ENCODE results near the gene HNRNPK. TPM values are rescaled to one million over a fixed set of nuclear protein-coding genes. Genes with fewer than 3 reads are reported as not detected.

HNRNPK gene
- polyA plus RNA-seq, 2 donors, result 176 to 299 TPM

DNA sequence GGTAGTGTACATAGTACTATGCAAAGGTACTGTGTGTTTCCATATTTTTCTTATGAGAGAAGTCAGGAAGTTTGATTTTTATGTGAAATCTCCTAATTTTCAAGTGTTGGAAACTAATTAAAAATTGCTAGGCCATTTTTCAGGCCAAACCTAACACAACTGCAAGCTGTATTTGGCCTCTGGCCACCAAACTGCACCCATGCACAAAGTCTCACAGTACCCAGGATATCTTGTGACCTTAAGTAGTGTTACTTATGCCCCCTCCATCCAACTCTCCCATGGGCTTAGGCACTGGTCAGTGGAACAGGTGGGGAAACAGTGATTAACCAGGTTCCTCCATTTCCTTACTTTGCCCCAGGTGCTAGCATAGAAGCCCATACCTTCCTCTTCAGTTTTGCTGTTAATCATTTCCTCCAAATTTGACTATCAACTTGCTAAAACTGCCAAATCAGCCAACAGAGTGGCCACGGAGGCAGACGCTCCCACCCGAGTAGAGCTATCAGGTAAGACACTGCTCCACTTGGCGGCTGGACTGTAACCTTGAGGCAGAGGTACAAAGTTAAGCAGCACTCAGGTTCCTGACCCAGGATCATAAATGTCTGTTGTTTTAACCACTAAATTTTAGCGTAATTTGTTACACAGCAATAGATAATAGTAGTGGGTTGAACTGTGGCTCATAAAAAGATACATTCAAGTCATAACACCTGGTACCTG lies 39.3 kb downstream of the HNRNPK start:
- Histone ChIP-seq H3K27ac (ENCODE audit: low read depth in 2 of 2, low read length in 1 of 2) (no peak overlapping the region), H3K4me1 (ENCODE audit: control insufficient read depth in 2 of 2, insufficient read depth in 2 of 2, low read length in 1 of 2) (no peaks in the 10 kb centered on the region), H3K9me3 (ENCODE audit: control insufficient read depth in 2 of 2, insufficient read depth in 1 of 2, low read depth in 1 of 2, low read length in 1 of 2) (no peaks in the 10 kb centered on the region), H3K4me3 (ENCODE audit: low read depth in 1 of 2, low read length in 2 of 2) (no peak overlapping the region), H3K36me3 (ENCODE audit: control insufficient read depth in 2 of 2, insufficient read depth in 2 of 2, low read length in 1 of 2) (peaks cover 0 to 2% of the 10 kb centered on the region in 2 donors), H3K27me3 (ENCODE audit: control insufficient read depth in 1 of 2, insufficient read depth in 2 of 2, low read length in 2 of 2) (no peaks in the 10 kb centered on the region)
- 68 to 83% methylated on average over 5 of the region's 5 CpGs for WGBS, 2 donors

DNA sequence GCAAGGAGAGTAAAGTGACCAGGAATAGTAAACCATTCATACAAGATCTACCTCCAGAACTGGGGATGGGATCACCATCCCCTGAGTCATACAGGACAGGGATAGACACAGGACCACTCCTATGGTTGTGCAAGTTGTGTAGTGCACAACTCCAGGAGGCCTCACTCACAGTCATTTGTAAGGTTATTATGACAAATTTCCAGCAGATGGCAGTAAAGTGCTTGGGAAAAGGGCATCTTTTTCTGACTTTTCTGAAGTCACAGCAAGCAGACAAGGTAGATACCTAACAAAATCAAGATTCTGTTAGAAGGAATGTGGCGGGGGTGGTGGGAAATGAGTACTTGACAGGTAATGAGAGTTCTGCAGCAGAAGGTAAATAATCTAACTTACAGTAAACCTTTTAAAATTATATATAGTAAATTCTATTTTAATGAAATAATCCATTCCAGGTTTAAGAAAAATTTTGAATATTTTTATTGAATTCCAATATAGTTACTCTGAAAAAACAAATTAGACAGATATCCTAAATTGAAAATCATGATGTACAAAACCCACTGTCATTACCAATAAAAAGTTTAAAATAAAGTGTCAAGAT lies 42.1 kb downstream of the HNRNPK start:
- H3K4me3 ChIP-seq (ENCODE audit: low read depth in 1 of 2, low read length in 2 of 2), result no peak overlapping the region
- WGBS, 2 donors, result 36 to 39% methylated on average over 1 of the region's 1 CpG
- H3K4me1 ChIP-seq (ENCODE audit: control insufficient read depth in 2 of 2, insufficient read depth in 2 of 2, low read length in 1 of 2), result no peaks in the 10 kb centered on the region
- no peak overlapping the region for H3K27ac ChIP-seq (ENCODE audit: low read depth in 2 of 2, low read length in 1 of 2)
- no peaks in the 10 kb centered on the region for H3K9me3 ChIP-seq (ENCODE audit: control insufficient read depth in 2 of 2, insufficient read depth in 1 of 2, low read depth in 1 of 2, low read length in 1 of 2)
- peaks cover 0 to 2% of the 10 kb centered on the region in 2 donors for H3K36me3 ChIP-seq (ENCODE audit: control insufficient read depth in 2 of 2, insufficient read depth in 2 of 2, low read length in 1 of 2)
- no peaks in the 10 kb centered on the region for H3K27me3 ChIP-seq (ENCODE audit: control insufficient read depth in 1 of 2, insufficient read depth in 2 of 2, low read length in 2 of 2)

- Histone ChIP-seq H3K4me3 (ENCODE audit: low read depth in 1 of 2, low read length in 2 of 2) (no peak overlapping the region), H3K27me3 (ENCODE audit: control insufficient read depth in 1 of 2, insufficient read depth in 2 of 2, low read length in 2 of 2) (no peaks in the 10 kb centered on the region), H3K36me3 (ENCODE audit: control insufficient read depth in 2 of 2, insufficient read depth in 2 of 2, low read length in 1 of 2) (peaks cover 0 to 2% of the 10 kb centered on the region in 2 donors), H3K4me1 (ENCODE audit: control insufficient read depth in 2 of 2, insufficient read depth in 2 of 2, low read length in 1 of 2) (no peaks in the 10 kb centered on the region), H3K27ac (ENCODE audit: low read depth in 2 of 2, low read length in 1 of 2) (no peak overlapping the region), H3K9me3 (ENCODE audit: control insufficient read depth in 2 of 2, insufficient read depth in 1 of 2, low read depth in 1 of 2, low read length in 1 of 2) (no peaks in the 10 kb centered on the region)
- WGBS, 2 donors, result 78 to 82% methylated on average over 6 of the region's 6 CpGs
Measured at GRCh38 chr9:83936523-83936922, 43.5 kb downstream of the HNRNPK start.

GRCh38 chr9:83935276-83935935 lies 44.6 kb downstream of the HNRNPK start:
- peak overlapping the region; percentile 4 to 79 for H3K27ac ChIP-seq (ENCODE audit: low read depth in 2 of 2, low read length in 1 of 2)
- H3K4me3 ChIP-seq (ENCODE audit: low read depth in 1 of 2, low read length in 2 of 2), result no peak overlapping the region
- WGBS, 2 donors, result 69 to 71% methylated on average over 3 of the region's 3 CpGs
- H3K4me1 ChIP-seq (ENCODE audit: control insufficient read depth in 2 of 2, insufficient read depth in 2 of 2, low read length in 1 of 2), result no peaks in the 10 kb centered on the region
- no peaks in the 10 kb centered on the region for H3K9me3 ChIP-seq (ENCODE audit: control insufficient read depth in 2 of 2, insufficient read depth in 1 of 2, low read depth in 1 of 2, low read length in 1 of 2)
- H3K36me3 ChIP-seq (ENCODE audit: control insufficient read depth in 2 of 2, insufficient read depth in 2 of 2, low read length in 1 of 2), result no peaks in the 10 kb centered on the region
- no peaks in the 10 kb centered on the region for H3K27me3 ChIP-seq (ENCODE audit: control insufficient read depth in 1 of 2, insufficient read depth in 2 of 2, low read length in 2 of 2)

GRCh38 chr9:83934569-83935275 lies 45.3 kb downstream of the HNRNPK start:
- H3K27me3 ChIP-seq (ENCODE audit: control insufficient read depth in 1 of 2, insufficient read depth in 2 of 2, low read length in 2 of 2), result no peaks in the 10 kb centered on the region
- H3K4me3 ChIP-seq (ENCODE audit: low read depth in 1 of 2, low read length in 2 of 2), result no peak overlapping the region
- peak overlapping the region; percentile 51 to 79 for H3K27ac ChIP-seq (ENCODE audit: low read depth in 2 of 2, low read length in 1 of 2)
- no peaks in the 10 kb centered on the region for H3K36me3 ChIP-seq (ENCODE audit: control insufficient read depth in 2 of 2, insufficient read depth in 2 of 2, low read length in 1 of 2)
- 57 to 66% methylated on average over 5 of the region's 5 CpGs for WGBS, 2 donors
- H3K9me3 ChIP-seq (ENCODE audit: control insufficient read depth in 2 of 2, insufficient read depth in 1 of 2, low read depth in 1 of 2, low read length in 1 of 2), result no peaks in the 10 kb centered on the region
- no peaks in the 10 kb centered on the region for H3K4me1 ChIP-seq (ENCODE audit: control insufficient read depth in 2 of 2, insufficient read depth in 2 of 2, low read length in 1 of 2)

DNA sequence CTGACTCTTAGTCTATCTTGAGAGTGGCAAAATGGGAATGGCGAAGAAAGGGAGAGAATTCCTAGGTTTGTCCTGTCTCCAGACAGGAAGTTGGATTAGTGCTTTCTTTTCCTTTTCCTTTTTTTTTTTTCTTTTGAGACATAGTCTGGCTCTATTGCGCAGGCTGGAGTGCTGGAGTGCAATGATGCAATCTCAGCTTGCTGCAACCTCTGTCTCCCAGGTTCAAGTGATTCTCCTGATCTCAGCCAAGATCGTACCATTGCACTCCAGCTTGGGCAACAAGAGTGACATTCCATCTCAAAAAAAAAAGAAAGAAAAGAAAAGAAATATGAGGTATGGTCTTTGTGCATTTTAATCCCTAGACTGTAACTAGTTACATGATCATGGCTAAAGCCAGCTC lies 46.2 kb downstream of the HNRNPK start:
- no peaks in the 10 kb centered on the region for H3K4me1 ChIP-seq (ENCODE audit: control insufficient read depth in 2 of 2, insufficient read depth in 2 of 2, low read length in 1 of 2)
- no peaks in the 10 kb centered on the region for H3K36me3 ChIP-seq (ENCODE audit: control insufficient read depth in 2 of 2, insufficient read depth in 2 of 2, low read length in 1 of 2)
- H3K9me3 ChIP-seq (ENCODE audit: control insufficient read depth in 2 of 2, insufficient read depth in 1 of 2, low read depth in 1 of 2, low read length in 1 of 2), result no peaks in the 10 kb centered on the region
- H3K27me3 ChIP-seq (ENCODE audit: control insufficient read depth in 1 of 2, insufficient read depth in 2 of 2, low read length in 2 of 2), result no peaks in the 10 kb centered on the region
- no peak overlapping the region for H3K4me3 ChIP-seq (ENCODE audit: low read depth in 1 of 2, low read length in 2 of 2)
- no peak overlapping the region for H3K27ac ChIP-seq (ENCODE audit: low read depth in 2 of 2, low read length in 1 of 2)
- 76 to 78% methylated on average over 3 of the region's 3 CpGs for WGBS, 2 donors

DNA sequence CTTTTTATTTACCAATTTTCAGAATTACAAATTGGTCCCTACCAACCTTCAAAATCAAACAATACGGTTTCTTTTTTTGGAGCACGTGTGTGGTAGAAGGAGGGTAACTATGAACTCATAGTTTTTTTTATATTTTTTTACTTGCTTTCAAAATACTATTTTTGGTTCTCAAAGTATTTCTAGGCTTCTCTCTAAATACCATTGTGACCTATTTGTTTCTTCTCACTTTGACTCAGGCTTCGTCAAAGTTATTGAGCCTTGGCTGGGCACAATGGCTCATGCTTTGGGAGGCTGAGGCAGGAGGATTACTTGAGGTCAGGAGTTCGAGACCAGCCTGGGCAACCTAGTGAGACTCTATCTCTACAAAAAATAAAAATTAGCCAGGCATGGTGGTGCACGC lies 47.2 kb downstream of the HNRNPK start:
- Histone ChIP-seq H3K27ac (ENCODE audit: low read depth in 2 of 2, low read length in 1 of 2) (no peak overlapping the region), H3K27me3 (ENCODE audit: control insufficient read depth in 1 of 2, insufficient read depth in 2 of 2, low read length in 2 of 2) (no peaks in the 10 kb centered on the region), H3K36me3 (ENCODE audit: control insufficient read depth in 2 of 2, insufficient read depth in 2 of 2, low read length in 1 of 2) (no peaks in the 10 kb centered on the region), H3K9me3 (ENCODE audit: control insufficient read depth in 2 of 2, insufficient read depth in 1 of 2, low read depth in 1 of 2, low read length in 1 of 2) (no peaks in the 10 kb centered on the region), H3K4me3 (ENCODE audit: low read depth in 1 of 2, low read length in 2 of 2) (no peak overlapping the region), H3K4me1 (ENCODE audit: control insufficient read depth in 2 of 2, insufficient read depth in 2 of 2, low read length in 1 of 2) (no peaks in the 10 kb centered on the region)
- WGBS, 2 donors, result 91 to 92% methylated on average over 5 of the region's 5 CpGs

DNA sequence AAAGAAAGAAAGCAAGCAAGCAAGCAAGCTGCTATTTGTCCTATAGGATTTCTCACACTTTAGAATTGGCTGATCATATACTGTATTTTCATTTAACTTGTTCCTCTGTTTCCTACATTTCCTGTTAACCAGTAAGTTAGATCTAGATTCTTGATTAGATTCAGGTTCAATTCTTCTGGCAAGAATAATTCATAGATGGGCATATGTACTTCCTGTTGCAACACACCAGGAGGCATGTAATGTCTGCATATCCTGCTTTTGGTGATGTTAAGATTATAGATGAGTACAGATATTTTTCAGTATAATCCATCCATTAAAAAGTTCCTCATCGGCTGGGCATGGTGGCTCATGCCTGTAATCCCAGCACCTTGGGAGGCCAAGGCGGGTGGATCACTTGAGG lies 48.0 kb downstream of the HNRNPK start:
- 71 to 81% methylated on average over 2 of the region's 2 CpGs for WGBS, 2 donors
- no peaks in the 10 kb centered on the region for H3K36me3 ChIP-seq (ENCODE audit: control insufficient read depth in 2 of 2, insufficient read depth in 2 of 2, low read length in 1 of 2)
- H3K27me3 ChIP-seq (ENCODE audit: control insufficient read depth in 1 of 2, insufficient read depth in 2 of 2, low read length in 2 of 2), result no peaks in the 10 kb centered on the region
- no peaks in the 10 kb centered on the region for H3K4me1 ChIP-seq (ENCODE audit: control insufficient read depth in 2 of 2, insufficient read depth in 2 of 2, low read length in 1 of 2)
- H3K27ac ChIP-seq (ENCODE audit: low read depth in 2 of 2, low read length in 1 of 2), result no peak overlapping the region
- H3K9me3 ChIP-seq (ENCODE audit: control insufficient read depth in 2 of 2, insufficient read depth in 1 of 2, low read depth in 1 of 2, low read length in 1 of 2), result no peaks in the 10 kb centered on the region
- no peak overlapping the region for H3K4me3 ChIP-seq (ENCODE audit: low read depth in 1 of 2, low read length in 2 of 2)

DNA sequence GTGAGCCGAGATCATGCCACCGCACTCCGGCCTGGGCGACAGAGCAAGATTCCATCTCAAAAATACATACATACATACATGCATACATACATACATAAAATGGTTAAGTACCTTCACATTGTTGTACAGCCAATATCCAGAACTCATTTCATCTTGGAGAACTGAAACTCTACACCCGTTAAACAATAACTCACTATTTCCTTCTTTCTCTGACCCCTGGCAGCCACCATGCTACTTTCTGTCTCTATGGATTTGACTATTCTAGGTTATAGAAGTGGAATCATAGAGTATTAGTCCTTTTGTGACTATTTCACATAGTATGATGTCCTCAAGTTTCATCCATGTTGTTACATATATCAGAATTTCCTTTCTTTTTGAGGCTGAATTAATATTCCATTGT lies 49.1 kb downstream of the HNRNPK start:
- Histone ChIP-seq H3K4me1 (ENCODE audit: control insufficient read depth in 2 of 2, insufficient read depth in 2 of 2, low read length in 1 of 2) (no peaks in the 10 kb centered on the region), H3K27ac (ENCODE audit: low read depth in 2 of 2, low read length in 1 of 2) (no peak overlapping the region), H3K4me3 (ENCODE audit: low read depth in 1 of 2, low read length in 2 of 2) (no peak overlapping the region), H3K27me3 (ENCODE audit: control insufficient read depth in 1 of 2, insufficient read depth in 2 of 2, low read length in 2 of 2) (no peaks in the 10 kb centered on the region), H3K9me3 (ENCODE audit: control insufficient read depth in 2 of 2, insufficient read depth in 1 of 2, low read depth in 1 of 2, low read length in 1 of 2) (no peaks in the 10 kb centered on the region), H3K36me3 (ENCODE audit: control insufficient read depth in 2 of 2, insufficient read depth in 2 of 2, low read length in 1 of 2) (no peaks in the 10 kb centered on the region)
- 88 to 90% methylated on average over 5 of the region's 5 CpGs for WGBS, 2 donors

Data from esophagus (tissue), 2 donors.